Measurements from ENCODE around the gene GBX1. TPM values are rescaled to one million over a fixed set of nuclear protein-coding genes. Genes with fewer than 3 reads are reported as not detected.

Gene GBX1
- total and polyA plus RNA-seq, 2 of the 4 experiments (the other 2 are of a cell fraction), result not detected

DNA sequence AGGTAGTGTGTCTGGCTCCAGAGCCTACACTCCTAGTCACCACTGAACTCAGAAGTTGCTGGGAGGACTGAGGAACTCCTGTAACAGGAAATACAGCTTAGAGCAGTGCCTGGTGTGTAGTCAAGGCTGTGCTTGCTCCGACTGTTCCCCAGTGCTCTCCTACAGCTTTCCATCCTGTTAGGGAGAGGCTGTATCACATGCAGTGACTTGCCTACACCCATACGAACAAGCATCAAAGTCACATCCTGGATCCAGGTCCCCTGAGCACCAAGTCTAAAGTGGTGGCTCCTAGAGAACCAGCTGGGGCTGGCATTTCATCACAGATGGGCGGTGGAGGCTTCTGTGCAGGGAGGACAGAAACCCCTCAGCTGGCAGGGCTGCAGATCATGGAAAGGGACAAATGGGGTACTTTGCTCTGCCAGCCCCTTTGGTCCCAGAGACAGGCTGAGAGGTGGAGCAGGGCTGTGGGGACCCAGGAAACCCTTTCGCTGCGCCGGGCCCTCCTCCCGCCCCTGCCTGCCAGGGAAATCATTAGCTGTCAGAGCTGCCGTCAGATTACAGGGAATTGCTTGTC, 11.9 kb upstream of the GBX1 start:
- no peak overlapping the region for H4K8ac ChIP-seq (ENCODE audit: low read depth in 2 of 2, low read length in 2 of 2)
- no peak overlapping the region for H2BK15ac ChIP-seq (ENCODE audit: low read depth, low read length)
- no peaks in the 10 kb centered on the region for H3K9me3 ChIP-seq (ENCODE audit: control insufficient read depth, insufficient read depth, low read length)
- no peak overlapping the region for H3K27ac ChIP-seq (ENCODE audit: insufficient read depth, low read length)
- H3K4me2 ChIP-seq (ENCODE audit: low read depth, low read length), result no peak overlapping the region
- in situ Hi-C loops (cut with MboI; ENCODE audit: low sequenced_read_pairs) (no loop called here), dilution Hi-C loops (cut with HindIII; ENCODE audit: low sequenced_read_pairs, unreplicated experiment) (no loop called here), intact Hi-C loops (cut with micrococcal nuclease) (no loop called here)
- no peaks in the 10 kb centered on the region for H4K20me1 ChIP-seq (ENCODE audit: insufficient read depth, low read length)
- DNase-seq (no peak), ATAC-seq (ENCODE audit: low read depth) (no peak)
- no peaks in the 10 kb centered on the region for H3K9me1 ChIP-seq (ENCODE audit: insufficient read depth, low read length)
- ChIA-PET CTCF (no interaction called here), POLR2A (ENCODE audit: unreplicated experiment) (interaction anchor here (0.6 kb wide), 1 partner anchor 72 kb away, joined by 3 read pairs; no protein-coding TSS in a partner anchor)
- H2AK5ac ChIP-seq (ENCODE audit: low read depth, low read length), result no peak overlapping the region
- H2AK9ac ChIP-seq (replicated peaks; ENCODE audit: low read depth, low read length, poor library complexity), result no peak overlapping the region
- H3K18ac ChIP-seq (ENCODE audit: low read depth, low read length), result no peak overlapping the region
- H3K4me1 ChIP-seq (ENCODE audit: control insufficient read depth, insufficient read depth, low read length), result no peaks in the 10 kb centered on the region
- H3K23ac ChIP-seq (ENCODE audit: low read depth, low read length), result no peak overlapping the region
- no peak overlapping the region for H2AFZ ChIP-seq (replicated peaks; ENCODE audit: low read length, poor library complexity)
- no peak overlapping the region for H4K91ac ChIP-seq (ENCODE audit: insufficient read depth, low read depth, low read length)
- no peak overlapping the region for H3K4me3 ChIP-seq (ENCODE audit: insufficient read depth, low read depth, low read length)
- no peak overlapping the region for H2BK120ac ChIP-seq (ENCODE audit: low read depth, low read length)
- no peak overlapping the region for H3K4ac ChIP-seq (ENCODE audit: low read depth, low read length)
- H3K36me3 ChIP-seq (ENCODE audit: control insufficient read depth, insufficient read depth, low read length), result no peaks in the 10 kb centered on the region
- TF ChIP-seq RCOR1 (IDR thresholded peaks at IDR 0.05; ENCODE audit: insufficient replicate concordance, low read length) (no peak), MXI1 (IDR thresholded peaks at IDR 0.05; ENCODE audit: borderline replicate concordance, low read depth, low read length) (no peak), RFX5 (IDR thresholded peaks at IDR 0.05; ENCODE audit: low read depth, low read length) (no peak), CHD1 (IDR thresholded peaks at IDR 0.05; ENCODE audit: low read depth, low read length) (no peak), RAD21 (IDR thresholded peaks at IDR 0.05; ENCODE audit: low read length) (no peak), MAFK (IDR thresholded peaks at IDR 0.05; ENCODE audit: low read depth, low read length) (no peak), BHLHE40 (IDR thresholded peaks at IDR 0.05; ENCODE audit: low read depth, low read length) (no peak), SMC3 (IDR thresholded peaks at IDR 0.05; ENCODE audit: low read depth, low read length) (no peak), CEBPB (IDR thresholded peaks at IDR 0.05; ENCODE audit: low read depth, low read length) (no peak), MAZ (IDR thresholded peaks at IDR 0.05; ENCODE audit: borderline replicate concordance, low read depth, low read length) (no peak), FOS (IDR thresholded peaks at IDR 0.05; ENCODE audit: low read depth, low read length) (no peak), NFE2L2 (IDR thresholded peaks at IDR 0.05; ENCODE audit: low read depth, low read length) (no peak), POLR2A (IDR thresholded peaks at IDR 0.05; ENCODE audit: low read depth, low read length) (no peak)
- TF ChIP-seq, protein P1, sequence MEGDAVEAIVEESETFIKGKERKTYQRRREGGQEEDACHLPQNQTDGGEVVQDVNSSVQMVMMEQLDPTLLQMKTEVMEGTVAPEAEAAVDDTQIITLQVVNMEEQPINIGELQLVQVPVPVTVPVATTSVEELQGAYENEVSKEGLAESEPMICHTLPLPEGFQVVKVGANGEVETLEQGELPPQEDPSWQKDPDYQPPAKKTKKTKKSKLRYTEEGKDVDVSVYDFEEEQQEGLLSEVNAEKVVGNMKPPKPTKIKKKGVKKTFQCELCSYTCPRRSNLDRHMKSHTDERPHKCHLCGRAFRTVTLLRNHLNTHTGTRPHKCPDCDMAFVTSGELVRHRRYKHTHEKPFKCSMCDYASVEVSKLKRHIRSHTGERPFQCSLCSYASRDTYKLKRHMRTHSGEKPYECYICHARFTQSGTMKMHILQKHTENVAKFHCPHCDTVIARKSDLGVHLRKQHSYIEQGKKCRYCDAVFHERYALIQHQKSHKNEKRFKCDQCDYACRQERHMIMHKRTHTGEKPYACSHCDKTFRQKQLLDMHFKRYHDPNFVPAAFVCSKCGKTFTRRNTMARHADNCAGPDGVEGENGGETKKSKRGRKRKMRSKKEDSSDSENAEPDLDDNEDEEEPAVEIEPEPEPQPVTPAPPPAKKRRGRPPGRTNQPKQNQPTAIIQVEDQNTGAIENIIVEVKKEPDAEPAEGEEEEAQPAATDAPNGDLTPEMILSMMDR (conservative IDR thresholded peaks at IDR 0.05; ENCODE audit: low read depth, low read length), result no peak
- TF ChIP-seq, protein P2, sequence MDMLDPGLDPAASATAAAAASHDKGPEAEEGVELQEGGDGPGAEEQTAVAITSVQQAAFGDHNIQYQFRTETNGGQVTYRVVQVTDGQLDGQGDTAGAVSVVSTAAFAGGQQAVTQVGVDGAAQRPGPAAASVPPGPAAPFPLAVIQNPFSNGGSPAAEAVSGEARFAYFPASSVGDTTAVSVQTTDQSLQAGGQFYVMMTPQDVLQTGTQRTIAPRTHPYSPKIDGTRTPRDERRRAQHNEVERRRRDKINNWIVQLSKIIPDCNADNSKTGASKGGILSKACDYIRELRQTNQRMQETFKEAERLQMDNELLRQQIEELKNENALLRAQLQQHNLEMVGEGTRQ (IDR thresholded peaks at IDR 0.05; ENCODE audit: low read depth, low read length), result no peak
- TF ChIP-seq, protein P3, sequence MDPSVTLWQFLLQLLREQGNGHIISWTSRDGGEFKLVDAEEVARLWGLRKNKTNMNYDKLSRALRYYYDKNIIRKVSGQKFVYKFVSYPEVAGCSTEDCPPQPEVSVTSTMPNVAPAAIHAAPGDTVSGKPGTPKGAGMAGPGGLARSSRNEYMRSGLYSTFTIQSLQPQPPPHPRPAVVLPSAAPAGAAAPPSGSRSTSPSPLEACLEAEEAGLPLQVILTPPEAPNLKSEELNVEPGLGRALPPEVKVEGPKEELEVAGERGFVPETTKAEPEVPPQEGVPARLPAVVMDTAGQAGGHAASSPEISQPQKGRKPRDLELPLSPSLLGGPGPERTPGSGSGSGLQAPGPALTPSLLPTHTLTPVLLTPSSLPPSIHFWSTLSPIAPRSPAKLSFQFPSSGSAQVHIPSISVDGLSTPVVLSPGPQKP (IDR thresholded peaks at IDR 0.05; ENCODE audit: borderline replicate concordance, low read depth, low read length), result no peak
- WGBS, 2 experiments (ENCODE audit: extremely low coverage in 2 of 2, insufficient read length in 1 of 2), result 73% methylated on average over 5 of the region's 8 CpGs; no CpG with 5 or more reads in 1 of the 2 experiments
- BruUV-seq (replicated peaks), result no TSS peak
- no peak overlapping the region for H2BK20ac ChIP-seq (ENCODE audit: low read depth, low read length)
- H3K9ac ChIP-seq (ENCODE audit: low read depth, low read length), result no peak overlapping the region
- H3K27me3 ChIP-seq (ENCODE audit: control insufficient read depth, insufficient read depth, low read length), result peaks cover 78% of the 10 kb centered on the region
- H3K56ac ChIP-seq (ENCODE audit: extremely low read depth, insufficient read depth, low read length), result no peak overlapping the region
- H2BK5ac ChIP-seq (ENCODE audit: low read depth, low read length, poor library complexity, severe bottlenecking), result no peak overlapping the region
- no peak overlapping the region for H4K5ac ChIP-seq (ENCODE audit: low read depth, low read length)
- no peak overlapping the region for H3K14ac ChIP-seq (replicated peaks; ENCODE audit: low read depth, low read length)
- H3K79me1 ChIP-seq (ENCODE audit: low read depth in 1 of 2, low read length in 2 of 2), result no peaks in the 10 kb centered on the region
